Right lung (tissue), 5 donors: ENCODE measurements around the gene FBXW10. TPM values are rescaled to one million over a fixed set of nuclear protein-coding genes. Genes with fewer than 3 reads are reported as not detected.
"Not testable (repeated sequence)": the region's sequence is repeated elsewhere in the genome, so short reads cannot be mapped to it uniquely, and the experiment has no call there.

ENCODE experiments used
- DNase-seq, 2 donors: peaks; one replicate each; pipeline ENCODE4 v3.0.0-alpha.2; 2013
- polyA plus RNA-seq, 5 donors: library from polyadenylated mRNA; unstranded; fragments of 120-200 nt; gene quantifications; one replicate each; pipeline versions ENCODE4 v1.2.1 to v1.2.3, GENCODE V29; 2013; ENCODE audit warnings: inconsistent platforms in 1 of 5, low replicate concordance in 1 of 5; ENCODE audit not compliant: insufficient read length in 5 of 5, insufficient read depth in 1 of 5

Gene FBXW10
- polyA plus RNA-seq, 5 donors = 0.78 to 1.5 (median 0.89) TPM

GRCh38 chr17:18827613-18828012 lies 83.8 kb downstream of the FBXW10 start:
- DNase-seq = not testable (repeated sequence)

Other genes with a start within 250 kb of the FBXW10 start
- under 1 TPM in 1 of 5 donors, not detected in 4; 0.21 TPM for gene TBC1D28, start 99.7 kb upstream of the FBXW10 start, polyA plus RNA-seq
- gene FOXO3B, start 61.7 kb upstream of the FBXW10 start, polyA plus RNA-seq = 1 to 10 TPM; 4.5 to 6.5 (median 5.4) TPM
- 10 to 100 TPM; 36.7 to 53.7 (median 43.8) TPM for gene TVP23B, start 37.1 kb downstream of the FBXW10 start, polyA plus RNA-seq
- 10 to 100 TPM; 49.7 to 58.7 (median 54.2) TPM for gene PRPSAP2, start 114.1 kb downstream of the FBXW10 start, polyA plus RNA-seq
- gene SLC5A10, start 208.1 kb downstream of the FBXW10 start, polyA plus RNA-seq = under 1 TPM; 0.26 to 0.81 (median 0.59) TPM